ENCODE data around the gene CBFB.
"Not testable (repeated sequence)": the region's sequence is repeated elsewhere in the genome, so short reads cannot be mapped to it uniquely, and the experiment has no call there.

CBFB gene

DNA sequence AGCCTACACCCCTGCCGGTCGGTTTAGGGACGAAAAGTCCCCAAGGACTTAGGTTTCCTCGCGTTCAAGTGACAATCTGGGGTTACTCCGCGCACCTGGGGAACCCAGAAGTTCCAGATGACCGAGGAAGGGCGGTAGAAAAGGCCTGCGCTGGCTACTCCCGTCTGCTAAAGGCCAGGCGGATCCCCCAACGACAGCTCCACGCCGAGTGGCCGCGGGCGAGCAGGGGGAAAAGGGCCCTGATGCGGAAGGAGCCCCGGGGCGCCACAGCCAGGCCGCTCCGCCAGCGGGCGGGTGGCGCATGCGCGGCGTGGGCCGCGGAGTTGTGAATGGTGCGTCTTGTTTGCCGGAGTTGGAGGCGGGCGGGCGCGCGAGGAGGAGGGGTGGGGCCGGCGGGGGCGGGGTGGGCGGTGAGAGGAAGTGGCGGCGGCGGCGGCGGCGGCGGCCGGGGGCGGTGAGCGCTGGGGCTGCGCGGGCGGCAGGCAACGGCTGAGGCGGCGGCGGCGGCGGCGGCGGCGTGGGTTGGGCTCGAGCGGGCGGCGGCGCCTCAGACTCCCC is at the start of gene CBFB:
Gene CBFB, plus strand, starts transcription at position 454 of the 558 bp plus-strand sequence. CDS start 259 bp downstream, outside the sequence.
- FAIRE-seq, result no peak

DNA sequence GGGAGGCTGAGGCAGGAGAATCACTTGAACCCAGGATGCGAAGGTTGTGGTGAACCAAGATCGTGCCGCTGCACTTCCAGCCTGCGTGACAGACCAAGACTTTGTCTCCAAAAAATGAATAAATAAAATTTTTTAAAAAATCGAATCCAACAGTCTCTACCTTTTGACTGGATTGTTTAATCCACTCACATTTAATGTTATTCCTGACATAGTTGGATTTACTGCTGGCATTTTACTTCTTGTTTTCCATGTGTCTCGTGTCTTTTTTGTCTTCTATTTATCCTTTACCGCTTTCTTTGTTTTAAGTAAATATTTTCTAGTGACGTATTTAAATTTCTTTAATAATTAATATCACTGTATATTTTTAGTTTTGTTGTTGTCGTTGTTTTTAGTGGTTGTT is 45.9 kb upstream of the CBFB start:
- no peak for FAIRE-seq

DNA sequence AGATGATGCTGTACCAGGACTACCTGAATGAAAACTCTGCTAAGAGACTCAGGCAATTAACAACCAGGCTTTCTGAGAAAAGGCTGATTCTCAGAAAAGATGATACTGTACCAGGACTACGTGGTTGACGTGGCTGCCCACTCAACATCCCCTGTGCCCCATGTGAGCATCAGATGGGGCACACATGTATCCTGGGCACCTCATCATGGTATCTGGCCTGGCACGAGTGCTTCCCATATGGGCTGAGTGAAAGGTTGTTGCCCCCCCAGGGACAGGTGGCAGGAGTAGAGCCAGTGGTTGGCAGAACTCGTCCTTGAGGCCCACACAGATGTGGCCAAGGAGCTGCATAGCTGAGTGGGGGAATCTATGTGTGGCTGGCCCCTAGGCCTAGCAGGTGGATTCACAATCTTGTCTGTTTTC is 44.0 kb upstream of the CBFB start:
- FAIRE-seq, result no peak

DNA sequence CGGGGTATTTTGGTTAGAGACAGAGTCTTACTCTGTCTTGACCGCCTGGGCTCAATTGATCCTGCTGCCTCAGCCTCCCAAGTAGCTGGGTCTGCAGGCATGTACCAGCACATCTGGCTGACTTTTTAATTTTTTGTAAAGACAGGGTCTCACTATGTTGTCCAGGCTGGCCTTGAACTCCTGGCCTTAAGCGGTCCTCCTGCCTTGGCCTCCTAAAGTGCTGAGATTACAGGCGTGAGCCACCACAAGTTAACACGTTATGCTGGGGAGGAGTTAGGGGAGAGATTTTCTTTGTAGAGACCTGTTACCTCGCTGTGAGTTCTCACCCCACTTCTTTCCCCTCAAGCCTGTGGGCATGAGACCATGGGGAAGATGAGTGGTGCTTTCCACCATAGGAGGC is 42.4 kb upstream of the CBFB start:
- FAIRE-seq, result no peak

DNA sequence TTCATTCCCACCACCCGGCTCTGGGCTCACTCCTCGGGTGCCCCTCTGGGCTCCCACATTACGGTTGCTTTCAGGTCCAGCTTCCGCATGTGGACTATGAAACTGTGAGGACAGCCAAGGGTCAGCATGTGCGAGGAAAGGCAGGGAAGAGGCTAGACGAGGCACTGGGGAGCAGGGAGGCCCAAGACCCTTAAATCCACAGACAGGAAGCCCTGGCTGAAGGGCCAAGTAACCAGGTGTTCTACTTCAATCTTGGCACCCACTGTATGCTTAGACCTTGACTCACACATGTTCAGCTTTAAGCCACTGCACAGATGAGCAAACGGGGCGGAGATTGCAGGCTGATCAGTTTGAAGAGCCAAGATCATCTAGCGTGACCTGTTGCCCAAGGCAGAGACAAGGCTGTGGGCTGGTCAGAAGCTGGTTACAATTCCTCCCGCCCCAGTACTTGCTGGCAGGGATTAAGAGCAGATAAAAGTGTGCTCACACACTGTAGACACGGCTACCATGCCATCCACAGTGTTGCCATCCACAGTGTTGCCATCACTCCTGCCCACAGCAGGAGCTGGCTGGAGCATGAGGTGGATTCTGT is 40.7 kb upstream of the CBFB start, which contains the start of gene CES4A:
Gene CES4A, plus strand, starts transcription at position 393 of the 592 bp plus-strand sequence. Its CDS starts 184 bp downstream, at position 577.
- FAIRE-seq, result no peak

DNA sequence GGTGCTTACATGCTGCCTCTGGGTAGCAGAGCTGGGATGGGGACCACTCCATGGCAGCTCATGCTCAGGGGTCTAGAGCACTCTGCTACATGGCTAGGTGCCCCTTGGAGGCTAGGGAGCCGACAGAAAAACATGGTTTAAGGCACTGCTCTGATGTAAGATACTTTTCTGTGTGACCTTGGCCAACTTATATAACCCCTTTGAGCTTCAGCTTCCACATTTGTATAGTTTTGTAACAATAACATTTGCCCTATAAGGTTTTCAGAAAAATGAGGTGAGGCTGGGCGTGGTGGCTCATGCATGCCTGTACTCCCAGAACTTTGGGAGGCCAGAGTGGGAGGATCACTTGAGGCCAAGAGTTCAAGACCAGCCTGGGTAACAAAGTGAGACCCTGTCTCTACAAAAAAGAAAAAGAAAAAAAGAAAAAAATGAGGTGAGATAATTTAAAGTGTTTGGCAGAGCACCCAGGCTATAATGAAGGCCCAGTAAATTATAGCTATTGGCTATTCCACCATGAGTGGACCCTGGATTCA is 37.3 kb upstream of the CBFB start:
- FAIRE-seq, result no peak

DNA sequence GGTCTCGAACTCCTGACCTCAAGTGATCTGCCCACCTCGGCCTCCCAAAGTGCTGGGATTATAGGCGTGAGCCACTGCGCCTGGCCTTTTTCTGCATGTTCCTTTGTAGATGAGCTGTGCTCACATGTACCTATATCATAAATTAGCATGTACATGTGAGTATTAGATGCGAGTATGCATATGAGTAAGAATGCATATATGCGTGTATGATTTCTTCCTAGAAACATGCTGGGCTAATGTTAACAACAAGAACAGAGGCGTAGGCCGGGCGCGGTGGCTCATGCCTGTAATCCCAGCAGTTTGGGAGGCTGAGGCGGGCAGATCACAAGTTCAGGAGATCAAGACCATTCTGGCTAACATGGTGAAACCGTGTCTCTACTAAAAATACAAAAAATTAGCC is 35.4 kb upstream of the CBFB start:
- FAIRE-seq, result not testable (repeated sequence)

DNA sequence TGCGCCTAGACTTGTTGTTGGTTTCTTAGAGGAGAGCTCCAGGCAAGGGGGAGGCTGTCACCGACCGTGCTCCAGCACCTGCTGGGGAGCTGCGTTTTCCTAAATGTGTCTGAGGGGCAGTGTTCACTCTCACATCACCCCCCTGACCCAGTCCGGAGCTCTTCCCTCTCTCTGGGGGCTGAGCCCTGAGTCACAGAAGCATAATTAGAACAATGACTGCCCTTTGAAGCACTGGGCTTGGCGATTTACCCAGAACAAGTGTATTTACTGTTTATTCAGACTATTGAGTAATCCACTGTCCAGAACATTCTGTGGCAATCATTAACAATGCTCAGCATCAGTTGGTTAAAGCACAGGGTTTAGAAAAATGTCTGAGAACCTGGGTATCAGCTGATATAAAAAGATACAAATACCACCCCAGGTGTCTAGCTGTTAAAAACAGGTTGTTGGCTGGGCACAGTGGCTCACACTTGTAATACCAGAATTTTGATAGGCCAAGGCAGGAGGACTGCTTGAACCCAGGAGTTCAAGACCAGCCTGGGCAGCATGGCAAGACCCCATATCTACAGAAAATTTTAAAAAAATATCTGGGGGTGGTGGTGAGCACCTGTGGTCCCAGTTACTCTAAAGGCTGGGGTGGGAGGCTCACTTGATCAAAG is 32.5 kb upstream of the CBFB start:
- peak; percentile 83 for FAIRE-seq

DNA sequence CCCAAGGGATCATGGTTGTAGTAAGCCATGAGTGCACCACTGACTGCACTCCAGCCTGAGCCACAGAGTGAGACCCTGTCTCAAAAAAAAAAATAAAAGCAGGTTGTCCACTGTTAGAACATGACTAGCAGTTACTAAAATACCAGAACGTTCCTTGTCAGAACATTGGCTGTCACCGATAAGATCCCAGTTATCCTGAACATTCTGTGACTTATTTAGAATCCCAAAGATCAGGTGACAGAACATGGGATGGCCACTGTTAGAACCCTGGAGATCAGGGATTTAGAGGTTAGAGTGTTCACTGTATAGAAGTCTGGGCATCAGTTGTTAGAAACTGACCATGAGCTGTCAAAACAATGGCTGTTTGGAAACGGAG is 32.0 kb upstream of the CBFB start:
- FAIRE-seq, result no peak

DNA sequence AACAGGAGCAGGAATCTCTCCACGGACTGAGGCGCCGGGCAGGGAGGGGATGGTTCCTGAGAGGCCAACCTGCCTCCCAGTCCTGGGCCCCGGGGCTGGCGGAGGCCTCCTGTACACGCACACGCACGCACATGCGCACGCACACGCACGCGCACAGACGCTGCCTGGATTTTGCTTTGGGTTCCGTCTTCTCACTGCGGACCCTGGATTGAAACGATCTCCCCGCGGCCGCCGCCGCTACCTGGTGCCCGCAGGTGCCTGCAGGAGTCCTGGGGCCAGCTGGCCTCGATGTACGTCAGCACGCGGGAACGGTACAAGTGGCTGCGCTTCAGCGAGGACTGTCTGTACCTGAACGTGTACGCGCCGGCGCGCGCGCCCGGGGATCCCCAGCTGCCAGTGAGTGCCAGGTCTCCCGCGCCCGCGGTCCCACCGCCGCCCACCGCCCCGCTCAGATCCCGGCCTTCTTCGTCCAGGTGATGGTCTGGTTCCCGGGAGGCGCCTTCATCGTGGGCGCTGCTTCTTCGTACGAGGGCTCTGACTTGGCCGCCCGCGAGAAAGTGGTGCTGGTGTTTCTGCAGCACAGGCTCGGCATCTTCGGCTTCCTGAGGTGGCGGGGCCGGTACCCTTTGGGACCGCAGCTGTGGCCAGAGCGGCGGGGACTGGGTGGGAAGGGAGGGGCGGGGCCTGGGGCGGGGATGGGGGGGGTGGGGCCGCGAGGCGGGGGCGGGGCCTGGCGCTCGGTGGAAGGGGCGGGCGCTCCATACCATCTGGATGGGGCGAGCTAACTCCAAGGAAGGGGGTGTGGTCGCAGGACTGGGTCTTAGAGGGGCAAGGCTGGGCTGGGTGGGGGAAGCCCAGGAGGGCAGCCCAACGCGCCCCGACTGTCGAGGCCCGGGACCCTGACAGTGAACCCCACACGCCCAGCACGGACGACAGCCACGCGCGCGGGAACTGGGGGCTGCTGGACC is 28.3 kb upstream of the CBFB start:
- no peak for FAIRE-seq

DNA sequence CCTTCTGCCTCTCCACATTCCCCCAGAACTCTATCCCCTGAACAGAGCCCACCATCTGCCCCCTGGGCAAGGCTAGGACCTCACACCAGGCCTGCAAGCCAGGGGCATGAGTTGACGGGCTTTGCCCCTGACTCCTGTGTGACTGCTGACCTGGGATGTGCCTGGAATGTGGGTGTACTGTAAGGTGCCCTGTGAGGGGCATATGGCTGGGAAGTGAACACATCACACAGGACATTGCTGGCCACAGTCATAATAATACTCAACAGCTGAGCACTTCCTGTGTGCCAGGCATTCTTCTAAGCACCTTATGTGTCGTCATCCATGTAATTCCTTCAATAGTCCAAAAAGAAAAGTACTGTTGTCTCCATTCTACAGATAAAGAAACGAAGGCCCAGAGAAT is 27.2 kb upstream of the CBFB start:
- FAIRE-seq, result no peak

DNA sequence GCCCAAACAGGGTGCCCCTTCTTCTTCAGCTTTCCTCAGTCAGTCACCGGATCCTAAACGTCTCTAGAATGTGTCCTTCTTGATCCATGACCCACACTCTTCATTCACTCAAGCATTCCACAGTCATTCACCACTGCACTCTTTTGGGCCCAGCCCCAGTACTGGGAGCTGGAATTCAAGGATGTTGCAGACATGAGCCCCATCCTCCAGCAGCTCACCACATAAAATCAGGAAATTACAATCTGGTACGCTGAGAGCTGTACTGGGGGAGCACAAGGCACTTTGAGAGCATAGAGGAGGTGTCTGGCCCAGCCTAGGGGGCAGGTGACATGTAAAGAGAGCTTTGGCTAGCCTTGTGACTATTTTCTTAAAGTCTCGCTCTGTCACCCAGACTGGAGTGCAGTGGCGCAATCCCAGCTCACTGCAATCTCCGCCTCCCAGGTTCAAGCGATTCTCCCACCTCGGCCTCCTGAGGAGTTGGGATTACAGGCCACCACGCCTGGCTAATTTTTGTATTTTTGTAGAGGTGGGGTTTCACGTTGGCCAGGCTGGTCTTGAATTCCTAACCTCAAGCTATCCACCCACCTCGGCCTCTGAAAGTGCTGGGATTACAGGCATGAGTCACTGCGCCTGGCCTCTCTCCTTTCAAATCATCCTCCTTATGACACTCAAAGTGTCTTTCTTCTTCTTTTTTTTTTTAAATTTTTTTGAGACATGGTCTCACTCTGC is 21.9 kb upstream of the CBFB start:
- no peak for FAIRE-seq

DNA sequence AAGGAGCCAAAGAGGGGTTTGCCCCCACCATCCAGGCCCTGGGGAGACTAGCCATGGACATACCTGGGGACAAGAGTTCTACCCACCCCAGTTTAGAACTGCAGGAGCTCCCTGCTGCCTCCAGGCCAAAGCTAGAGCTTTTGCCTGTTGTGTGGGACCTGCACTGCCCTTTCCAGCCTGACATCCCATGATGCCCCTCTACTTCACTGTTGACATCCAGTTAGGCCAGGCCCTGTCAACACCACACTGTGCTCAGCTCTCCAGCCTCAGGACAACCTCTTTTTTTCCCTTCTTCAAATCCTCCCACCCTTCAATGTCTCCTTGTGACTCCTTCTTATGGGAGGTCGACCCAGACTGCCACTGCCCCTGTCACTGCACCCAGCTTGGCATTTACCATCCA is 19.8 kb upstream of the CBFB start:
- FAIRE-seq, result no peak

DNA sequence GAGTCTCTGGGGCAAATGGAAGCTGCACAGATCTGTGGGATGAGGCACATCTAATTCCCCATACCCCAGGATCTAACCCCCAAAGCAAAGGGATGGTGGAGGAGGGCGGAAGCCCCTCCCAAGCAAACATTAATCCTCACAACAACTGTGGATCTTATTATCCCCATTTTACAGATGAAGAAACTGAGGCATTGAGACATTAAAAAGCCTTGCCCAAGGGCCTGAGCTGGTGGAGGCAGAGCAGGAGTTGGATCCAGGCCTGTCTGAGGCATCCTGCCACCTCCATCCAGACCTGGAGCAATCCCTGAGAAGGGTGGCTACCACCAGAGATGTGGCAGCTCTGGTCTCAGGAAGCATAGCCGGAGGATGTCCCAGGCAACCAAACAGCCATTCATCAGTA is 17.7 kb upstream of the CBFB start:
- no peak for FAIRE-seq

DNA sequence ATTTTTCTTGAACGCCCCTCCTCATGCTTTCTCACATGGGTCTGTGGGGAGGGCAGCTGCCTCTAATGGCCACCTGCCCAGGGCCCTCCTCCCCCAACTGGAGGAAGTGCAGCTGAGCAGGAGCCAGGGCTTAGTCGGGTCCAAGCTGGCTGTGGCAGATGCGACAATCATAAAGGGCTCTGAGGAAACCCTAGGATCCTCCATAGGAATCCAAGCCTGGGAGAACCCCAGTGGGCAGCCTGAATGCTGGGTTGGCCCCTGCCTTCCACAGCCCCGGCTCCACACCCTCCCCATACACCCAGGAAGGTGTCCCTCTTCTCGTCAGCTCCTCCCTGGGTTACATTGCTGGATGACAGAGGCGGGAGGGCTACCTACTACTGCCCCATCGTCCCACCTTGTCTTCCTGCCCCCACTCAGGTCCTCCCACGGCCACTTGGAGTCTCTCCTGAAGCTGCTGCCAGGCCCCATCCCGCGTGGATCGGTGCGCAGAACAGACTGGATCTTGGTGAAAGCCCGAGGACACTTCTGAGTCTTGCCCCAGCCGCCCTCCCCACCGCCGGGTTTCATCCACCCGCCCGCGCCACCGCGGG is 15.6 kb upstream of the CBFB start:
- no peak for FAIRE-seq

DNA sequence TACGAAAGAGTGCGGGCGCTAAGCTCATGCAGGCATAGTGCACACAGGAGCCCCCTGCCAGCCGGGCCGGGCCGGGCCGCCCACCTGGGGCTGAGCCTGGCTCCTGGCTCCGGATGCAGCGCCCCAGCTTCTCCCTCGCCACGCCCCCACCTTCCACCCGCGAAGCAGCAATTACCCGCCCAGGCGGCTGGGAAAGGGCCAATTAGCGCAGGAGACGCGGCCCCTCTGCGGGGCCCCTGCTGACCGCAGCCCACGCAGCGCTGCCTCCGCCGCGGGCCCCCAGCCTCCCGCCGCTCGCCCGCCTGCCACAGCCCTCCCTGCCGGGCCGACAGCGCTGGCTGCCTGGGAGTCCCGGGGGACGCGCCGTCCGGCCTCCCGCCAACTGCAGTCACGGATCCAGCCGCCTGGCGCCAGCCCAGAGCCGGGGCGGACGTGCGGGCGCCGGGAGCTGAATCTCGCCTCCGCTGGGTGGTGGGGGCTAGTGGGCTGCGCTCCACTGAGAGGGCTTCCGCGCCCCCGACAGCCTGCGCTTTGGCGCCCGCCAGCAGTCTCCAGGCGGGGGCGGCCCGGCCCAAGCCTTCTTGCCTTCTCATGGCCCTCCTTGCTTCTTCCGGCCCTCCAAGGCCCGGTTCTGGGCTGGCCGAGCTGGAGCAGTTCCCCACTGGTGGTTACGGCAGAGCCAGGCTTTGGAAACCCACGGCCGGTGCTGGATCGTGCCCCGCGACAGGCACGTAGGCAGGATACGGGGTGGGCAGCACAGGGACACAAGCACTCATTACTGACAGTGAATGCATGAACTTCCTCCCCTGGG is 14.9 kb upstream of the CBFB start:
- FAIRE-seq, result no peak

DNA sequence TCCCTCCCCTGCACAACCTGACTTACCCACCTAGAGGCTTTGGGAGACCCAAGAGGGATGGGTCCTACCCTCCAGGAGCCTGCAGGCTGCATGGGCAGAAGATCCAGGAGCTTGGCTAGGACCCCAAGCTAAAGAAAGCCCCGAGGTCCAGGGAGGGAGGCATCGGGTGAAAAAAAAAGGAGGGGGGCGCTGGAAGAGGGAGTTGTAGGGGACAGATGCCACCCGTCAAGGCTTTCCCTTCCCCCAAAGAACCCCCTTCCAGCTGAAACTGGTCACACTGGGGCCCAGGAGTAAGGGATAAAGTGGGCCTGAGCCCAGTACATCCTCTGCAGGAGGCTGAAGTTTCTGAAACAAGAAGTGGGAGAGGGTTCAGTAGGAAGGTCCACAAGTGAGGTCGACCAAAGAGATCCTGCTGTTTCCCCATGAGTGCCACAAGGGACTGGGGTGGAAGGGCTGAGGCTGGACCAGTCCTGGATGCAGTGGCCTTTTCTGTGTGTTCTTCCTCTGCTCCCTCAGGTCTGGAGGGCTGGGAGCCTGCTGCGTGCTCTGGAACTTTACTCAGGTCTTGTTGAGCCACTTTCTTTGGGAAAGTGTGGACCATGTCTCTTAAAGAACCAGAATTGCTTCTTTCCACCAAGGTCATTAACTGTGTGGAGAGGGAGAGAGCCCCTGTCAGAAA is 14.2 kb upstream of the CBFB start:
- FAIRE-seq, result no peak

DNA sequence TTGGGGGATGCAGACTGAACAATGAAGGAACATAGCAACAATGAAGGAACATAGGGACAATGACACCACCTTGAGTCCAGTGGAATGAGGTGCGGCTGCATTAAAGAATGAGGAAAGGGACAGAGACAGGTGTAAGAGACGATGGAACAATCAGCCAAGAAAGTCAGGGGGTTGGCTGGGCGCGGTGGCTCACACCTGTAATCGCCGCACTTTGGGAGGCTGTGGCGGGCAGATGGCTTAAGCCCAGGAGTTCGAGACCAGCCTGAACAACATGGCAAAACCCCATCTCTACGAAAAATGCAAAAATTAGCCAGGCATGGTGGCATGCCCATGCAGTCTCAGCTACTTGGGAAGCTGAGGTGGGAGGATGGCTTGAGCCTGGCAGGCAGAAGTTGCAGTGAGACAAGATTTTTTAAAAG is 13.6 kb upstream of the CBFB start:
- no peak for FAIRE-seq

DNA sequence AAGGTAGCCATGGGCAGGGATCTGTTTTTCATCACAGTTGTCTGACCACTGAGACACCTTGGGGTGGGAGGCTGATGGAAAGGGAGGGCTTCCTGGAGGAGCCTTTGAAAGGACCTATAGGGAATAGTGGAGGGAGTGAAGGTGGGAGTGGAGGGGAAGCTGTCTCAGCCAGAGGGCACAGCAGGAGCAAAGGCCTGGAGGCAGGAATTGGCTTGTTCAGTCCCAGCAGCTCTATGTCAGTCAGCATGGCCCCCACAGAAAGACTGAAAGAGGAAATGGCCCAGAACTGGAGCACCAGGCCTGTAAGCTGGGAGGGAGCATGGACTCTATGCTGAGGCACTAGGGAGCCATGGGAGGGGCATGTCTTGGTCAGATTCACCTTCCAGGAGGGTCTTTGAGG is 12.8 kb upstream of the CBFB start:
- FAIRE-seq, result no peak

DNA sequence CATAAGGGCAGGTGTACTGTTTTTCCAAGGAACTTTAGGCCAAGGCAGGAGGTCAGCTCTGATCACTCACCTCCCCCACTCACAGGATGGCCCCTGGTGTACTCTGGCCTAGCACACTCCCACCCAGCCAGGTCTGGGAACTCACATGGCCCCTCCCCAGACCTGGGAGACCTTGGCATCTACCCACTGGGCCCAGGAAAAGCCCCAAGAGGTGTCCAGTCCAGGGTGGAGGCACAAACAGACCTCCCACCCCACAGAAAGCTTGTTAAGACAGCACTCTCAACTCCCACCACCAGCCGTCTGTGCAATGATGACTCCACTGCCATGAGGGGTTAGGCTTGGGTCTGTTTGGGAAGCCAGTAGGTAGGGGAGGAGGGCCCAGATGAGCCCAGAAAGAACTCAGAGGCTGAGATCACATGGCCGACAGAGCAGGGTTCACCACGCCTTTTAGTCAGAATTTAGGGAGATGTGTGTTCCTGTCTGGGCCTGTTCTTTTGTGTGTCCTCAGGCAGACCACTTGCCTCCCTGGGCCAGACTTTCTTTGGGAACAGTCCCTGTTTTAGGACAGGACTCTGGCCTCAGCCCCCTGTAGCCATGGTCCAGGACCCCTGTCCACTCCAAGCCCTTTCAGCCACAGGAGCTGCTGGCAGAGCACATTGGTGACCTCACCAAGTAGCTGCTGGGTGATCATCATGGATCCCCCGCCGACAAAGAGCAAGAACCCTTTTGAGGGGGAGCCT is 12.1 kb upstream of the CBFB start:
- FAIRE-seq, result no peak

All from islet of Langerhans (tissue), 1 donor.